Measurements from ENCODE around the gene NRXN3.

GRCh38 chr14:78286210-78286609, 116.0 kb downstream of the NRXN3 start:
- TF ChIP-seq EZH2 (IDR thresholded peaks at IDR 0.05; ENCODE audit: borderline replicate concordance, low read length): no peak
- no peak for TF ChIP-seq CTCF (conservative IDR thresholded peaks at IDR 0.05 in 1 of 2, IDR thresholded peaks at IDR 0.05 in 1 of 2; ENCODE audit: extremely low read depth in 1 of 2, insufficient read depth in 1 of 2, low read depth in 1 of 2, low read length in 2 of 2)

Data from mammary epithelial cell (primary cell).